HG02870 (cell line): ENCODE measurements around the gene TRMT1.
"Not testable (repeated sequence)": the region's sequence is repeated elsewhere in the genome, so short reads cannot be mapped to it uniquely, and the experiment has no call there.

Source experiments
- ATAC-seq: cut with Tn5 transposase; IDR thresholded peaks from one replicate; pipeline ENCODE4 v1.9.1; 2021; ENCODE audit warnings: mild to moderate bottlenecking, moderate library complexity; ENCODE audit not compliant: unreplicated experiment

TRMT1 gene

GRCh38 chr19:13150931-13151604, 34.5 kb upstream of the TRMT1 start:
- peak; percentile 2 for ATAC-seq

DNA sequence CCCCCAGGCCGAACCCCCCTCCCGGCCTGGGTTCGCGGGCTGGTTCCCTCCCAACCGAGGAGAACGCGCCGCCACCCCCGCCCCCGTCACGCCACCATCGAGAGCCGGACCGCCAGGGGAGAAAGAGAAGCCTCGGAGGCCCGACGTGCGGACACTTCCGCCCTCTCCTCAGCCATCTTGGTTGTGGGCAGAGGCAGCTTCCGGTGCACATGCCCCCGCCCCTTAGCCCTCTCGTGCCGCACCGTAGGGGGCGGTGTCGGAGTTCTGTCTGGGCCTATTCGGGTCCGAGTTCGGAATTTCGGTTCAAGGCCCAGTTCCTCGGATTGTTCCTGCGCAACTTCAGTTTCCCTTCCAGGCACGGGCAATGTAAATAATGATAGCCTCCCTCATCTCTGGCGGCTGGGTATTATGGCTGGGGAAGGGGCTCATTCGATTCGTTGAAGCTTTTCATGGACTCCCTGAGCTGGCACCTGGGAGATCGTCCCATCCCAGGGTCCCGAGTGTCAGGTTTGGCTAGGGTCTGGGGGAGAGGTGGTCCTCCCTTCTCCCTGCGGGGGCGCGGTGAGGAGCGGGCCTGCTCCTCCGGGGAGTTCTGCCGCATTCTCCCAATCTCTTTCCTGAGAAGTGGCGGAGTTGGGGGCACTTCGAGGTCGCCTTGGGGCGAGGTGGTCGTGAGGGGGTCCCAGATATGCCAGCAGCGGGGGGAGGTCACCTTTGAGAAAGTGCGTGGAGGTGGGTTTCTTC, 33.8 kb upstream of the TRMT1 start, which contains the start of the genes IER2 and STX10:
TSS of gene IER2 (plus strand) at position 225 of the 744 bp plus-strand sequence. CDS start 2,776 bp downstream, outside the sequence.
TSS of gene STX10 (minus strand) at position 189 of the 744 bp plus-strand sequence. CDS start 202 bp downstream, outside the sequence.
- ATAC-seq: peak; percentile 33

DNA sequence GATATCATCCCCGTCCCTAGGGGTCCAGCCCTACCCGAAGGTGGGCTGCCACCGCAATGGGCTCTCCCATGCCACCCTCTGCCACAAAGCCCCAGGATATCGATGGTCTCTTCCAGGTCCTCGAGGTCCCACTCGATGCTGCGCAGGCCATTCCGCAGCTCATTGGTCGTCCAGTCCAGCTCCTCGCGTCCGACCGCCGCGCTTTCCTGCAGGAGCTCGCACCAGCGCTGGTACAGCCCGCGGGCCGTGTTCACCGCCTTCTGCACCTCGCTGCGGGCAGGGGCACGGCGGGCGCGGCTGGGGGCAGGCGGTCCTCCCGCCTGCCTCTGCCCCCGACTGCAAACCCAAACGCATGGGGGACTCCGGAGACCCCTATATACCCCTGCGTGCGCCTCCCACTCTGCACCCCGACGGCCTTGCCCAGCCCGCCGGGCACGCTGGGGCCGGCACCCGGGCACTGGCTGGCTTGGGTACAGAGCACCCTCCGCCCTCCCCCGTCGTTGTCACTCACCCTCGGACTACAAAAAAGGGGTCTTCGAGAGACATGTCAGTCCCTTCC, 33.2 kb upstream of the TRMT1 start:
- no peak for ATAC-seq

DNA sequence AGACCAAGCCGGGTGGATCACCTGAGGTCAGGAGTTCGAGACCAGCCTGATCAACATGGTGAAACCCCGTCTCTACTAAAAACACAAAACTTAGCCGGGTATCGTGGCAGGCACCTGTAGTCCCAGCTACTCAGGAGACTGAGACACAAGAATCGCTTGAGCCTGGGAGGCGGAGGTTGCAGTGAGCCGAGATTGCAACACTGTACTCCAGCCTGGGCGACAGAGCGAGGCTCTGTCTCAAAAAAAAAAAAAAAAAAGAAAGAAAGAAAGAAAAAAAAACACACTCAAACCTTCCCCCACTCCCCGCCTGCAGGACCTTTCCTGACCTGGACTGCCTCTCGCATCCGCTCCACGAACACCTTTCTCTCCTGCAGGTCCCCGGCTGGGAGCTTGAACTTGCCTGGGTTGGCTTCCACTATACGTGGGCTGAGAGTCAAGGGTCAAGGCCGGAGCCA, 32.7 kb upstream of the TRMT1 start:
- not testable (repeated sequence) for ATAC-seq

GRCh38 chr19:13146763-13147563, 30.4 kb upstream of the TRMT1 start:
- ATAC-seq: no peak

DNA sequence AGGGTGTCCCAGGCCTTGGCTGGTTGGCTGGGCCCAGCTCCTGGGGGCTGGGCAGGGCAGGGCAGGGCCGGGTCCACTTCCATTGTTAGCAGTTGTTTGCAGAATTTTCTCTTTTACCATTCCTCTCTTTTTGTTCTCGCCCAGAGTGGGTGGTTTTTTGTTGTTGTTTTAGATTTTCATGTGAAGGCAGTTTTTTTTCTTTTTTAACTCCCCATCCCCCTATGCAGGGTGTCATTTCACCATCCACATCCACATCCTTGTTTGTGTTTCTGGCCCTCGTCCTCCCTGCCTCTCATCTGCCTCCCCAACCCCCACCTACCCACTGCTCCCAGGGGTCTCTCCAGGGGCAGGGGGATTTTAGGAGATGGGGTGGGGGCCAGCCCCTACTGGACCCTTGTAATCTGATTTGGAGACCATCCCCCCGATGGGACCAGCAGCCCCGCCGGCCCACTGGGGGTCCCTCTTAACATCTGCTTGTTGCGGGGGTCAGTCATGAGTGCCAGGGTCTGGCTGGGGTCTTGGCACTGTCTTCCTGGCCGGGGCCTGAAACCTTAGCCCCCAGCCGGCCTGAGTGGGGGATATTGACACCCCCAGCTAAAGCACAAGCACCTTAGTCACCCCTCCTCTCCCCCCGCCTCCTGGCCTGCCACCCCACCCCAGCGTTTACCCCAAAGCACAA, 23.2 kb upstream of the TRMT1 start:
- no peak for ATAC-seq

DNA sequence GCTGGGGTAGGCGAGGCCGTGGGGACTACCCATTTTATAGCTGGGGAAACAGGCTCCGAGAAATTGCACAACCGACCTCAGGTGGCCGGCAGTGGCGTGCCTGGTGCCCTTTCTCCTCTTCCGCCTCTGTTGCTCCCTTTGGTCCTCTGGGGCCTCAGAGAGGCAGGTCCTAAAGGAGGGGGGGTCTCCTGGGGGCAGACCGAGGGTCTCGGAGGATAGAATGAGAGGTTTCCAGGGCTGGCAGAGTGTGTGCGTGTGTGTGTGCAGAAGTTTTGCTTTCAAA, 22.3 kb upstream of the TRMT1 start:
- ATAC-seq: no peak

GRCh38 chr19:13138171-13138915, 21.8 kb upstream of the TRMT1 start:
- no peak for ATAC-seq

GRCh38 chr19:13137290-13137794, 20.8 kb upstream of the TRMT1 start:
- no peak for ATAC-seq

DNA sequence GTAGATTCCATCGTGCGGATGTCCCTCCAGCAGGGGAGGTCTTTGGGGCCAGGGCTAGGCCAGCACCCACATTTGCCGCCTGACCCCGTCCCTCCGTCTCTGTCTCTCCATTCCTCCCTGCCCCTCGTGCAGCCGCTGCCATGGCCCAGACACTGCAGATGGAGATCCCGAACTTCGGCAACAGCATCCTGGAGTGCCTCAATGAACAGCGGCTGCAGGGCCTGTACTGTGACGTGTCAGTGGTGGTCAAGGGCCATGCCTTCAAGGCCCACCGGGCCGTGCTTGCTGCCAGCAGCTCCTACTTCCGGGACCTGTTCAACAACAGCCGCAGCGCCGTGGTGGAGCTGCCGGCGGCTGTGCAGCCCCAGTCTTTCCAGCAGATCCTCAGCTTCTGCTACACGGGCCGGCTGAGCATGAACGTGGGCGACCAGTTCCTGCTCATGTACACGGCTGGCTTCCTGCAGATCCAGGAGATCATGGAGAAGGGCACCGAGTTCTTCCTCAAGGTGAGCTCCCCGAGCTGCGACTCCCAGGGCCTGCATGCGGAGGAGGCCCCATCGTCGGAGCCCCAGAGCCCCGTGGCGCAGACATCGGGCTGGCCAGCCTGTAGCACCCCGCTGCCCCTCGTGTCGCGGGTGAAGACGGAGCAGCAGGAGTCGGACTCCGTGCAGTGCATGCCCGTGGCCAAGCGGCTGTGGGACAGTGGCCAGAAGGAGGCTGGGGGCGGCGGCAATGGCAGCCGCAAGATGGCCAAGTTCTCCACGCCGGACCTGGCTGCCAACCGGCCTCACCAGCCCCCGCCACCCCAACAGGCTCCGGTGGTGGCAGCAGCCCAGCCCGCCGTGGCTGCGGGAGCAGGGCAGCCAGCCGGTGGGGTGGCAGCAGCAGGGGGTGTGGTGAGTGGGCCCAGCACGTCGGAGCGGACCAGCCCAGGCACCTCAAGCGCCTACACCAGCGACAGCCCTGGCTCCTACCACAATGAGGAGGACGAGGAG, 18.8 kb upstream of the TRMT1 start:
- ATAC-seq: no peak

DNA sequence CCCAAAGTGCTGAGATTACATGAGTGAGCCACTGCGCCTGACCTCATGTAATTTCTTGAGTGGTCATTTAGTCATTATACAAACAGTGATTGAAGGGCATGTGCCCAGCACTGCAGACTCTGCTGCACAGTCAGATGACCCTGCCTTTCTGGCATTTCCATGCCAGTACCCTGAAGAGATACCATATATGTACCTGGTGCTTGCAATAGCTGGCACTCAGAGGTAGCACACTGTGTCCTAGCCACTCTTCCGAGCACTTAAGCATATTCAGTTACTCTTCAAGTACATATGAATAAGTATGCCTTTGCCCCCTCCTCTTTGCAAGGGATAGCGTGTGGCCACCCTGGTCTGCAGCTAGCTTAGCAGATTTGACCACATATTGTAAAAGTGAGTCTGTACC, 18.1 kb upstream of the TRMT1 start:
- no peak for ATAC-seq

GRCh38 chr19:13133241-13133870, 16.8 kb upstream of the TRMT1 start:
- ATAC-seq: no peak

DNA sequence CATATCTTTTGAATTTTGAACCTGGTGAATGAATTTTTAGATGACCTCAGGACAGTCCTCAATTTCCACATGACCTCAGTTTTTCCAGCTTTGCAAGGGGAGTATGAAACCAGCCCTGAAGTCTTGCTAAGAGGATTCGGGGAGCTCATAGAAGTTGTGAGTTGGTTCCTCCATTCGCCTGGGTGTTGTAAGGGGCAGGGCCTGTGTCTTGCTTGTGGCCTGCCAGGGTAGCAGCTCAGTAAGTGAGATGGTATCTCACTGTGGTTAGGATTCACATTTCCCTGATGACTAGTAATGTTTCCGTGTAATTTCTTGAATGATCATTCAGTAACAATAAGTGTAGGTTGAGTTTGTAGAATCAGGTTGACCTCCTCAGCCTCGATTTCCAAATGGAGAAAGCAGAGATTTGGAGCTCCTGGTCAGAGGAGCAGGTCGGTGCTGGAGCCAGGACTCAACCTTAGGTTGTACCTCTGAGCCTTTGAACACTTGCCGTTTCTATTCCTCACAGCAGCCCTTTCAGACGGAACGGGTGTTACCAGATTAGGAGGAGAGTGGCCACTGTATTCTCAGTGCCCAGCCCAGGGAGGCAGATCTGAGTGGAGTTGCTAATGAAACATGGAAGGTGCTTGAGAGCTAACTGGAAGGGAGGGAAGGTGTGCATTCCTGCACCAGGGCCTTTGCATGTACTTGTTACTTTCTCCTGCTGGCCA, 16.1 kb upstream of the TRMT1 start:
- no peak for ATAC-seq

- no peak for ATAC-seq
These were observed 14.4 kb upstream of the TRMT1 start for GRCh38 chr19:13130886-13131490.

GRCh38 chr19:13129384-13129783, 12.8 kb upstream of the TRMT1 start:
- ATAC-seq: no peak

GRCh38 chr19:13128583-13128982, 12.0 kb upstream of the TRMT1 start:
- ATAC-seq: no peak
